ENCODE measurements around the gene TNN. TPM values are rescaled to one million over a fixed set of nuclear protein-coding genes. Genes with fewer than 3 reads are reported as not detected.

The TNN gene
- total RNA-seq, 1 experiment from 2014 or later, result not detected

GRCh38 chr1:175118375-175119367, 51.0 kb downstream of the TNN start:
- ChIA-PET CTCF (no interaction called here), POLR2A (ENCODE audit: unreplicated experiment) (no interaction called here)
- H3K4me3 ChIP-seq (ENCODE audit: low read length), result no peak overlapping the region

DNA sequence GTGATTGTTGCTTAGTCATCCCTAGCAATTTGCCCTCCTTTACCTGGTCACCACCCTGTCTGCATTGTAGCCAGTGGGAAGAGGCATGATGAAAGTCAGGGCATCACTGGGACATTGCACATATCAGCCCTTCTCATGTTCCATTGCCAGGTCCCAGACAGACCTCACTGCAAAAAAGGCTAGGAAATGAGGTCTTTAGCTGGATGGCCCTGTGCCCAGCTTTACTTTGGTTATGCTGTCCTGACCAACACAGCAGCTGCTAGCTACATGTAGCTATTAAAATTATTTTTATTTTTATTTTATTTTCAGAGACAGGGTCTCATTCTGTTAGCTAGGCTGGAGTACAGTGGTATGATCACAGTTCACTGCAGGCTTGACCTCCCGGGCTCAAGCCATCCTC, 52.9 kb downstream of the TNN start:
- no TSS peak for BruUV-seq (replicated peaks)
- DNase-seq (no peak), ATAC-seq (no peak)
- Histone ChIP-seq H3K4me1 (ENCODE audit: insufficient read depth, low read length) (no peaks in the 10 kb centered on the region), H3K9me3 (ENCODE audit: low read length) (no peaks in the 10 kb centered on the region), H3K27ac (ENCODE audit: low read length) (no peak overlapping the region), H3K4me3 (ENCODE audit: low read length) (no peak overlapping the region), H4K20me1 (ENCODE audit: low read length) (no peaks in the 10 kb centered on the region), H3K9me2 (replicated peaks; ENCODE audit: low read length) (no peaks in the 10 kb centered on the region), H3K79me2 (ENCODE audit: low read length) (no peaks in the 10 kb centered on the region), H3K36me3 (ENCODE audit: low read depth, low read length) (no peaks in the 10 kb centered on the region), H3K27me3 (ENCODE audit: low read length) (no peaks in the 10 kb centered on the region), H3F3A (ENCODE audit: low read length, unreplicated experiment) (no peaks in the 10 kb centered on the region), H2AFZ (ENCODE audit: low read length) (no peak overlapping the region), H3K4me2 (ENCODE audit: low read length) (no peak overlapping the region), H3K9ac (ENCODE audit: low read length) (no peak overlapping the region)
- ChIA-PET CTCF (no interaction called here), POLR2A (ENCODE audit: unreplicated experiment) (no interaction called here)
- intact Hi-C loops (cut with micrococcal nuclease), result no loop called here
- TF ChIP-seq CTCF (conservative IDR thresholded peaks at IDR 0.05; ENCODE audit: low read depth, low read length) (no peak), EZH2phosphoT487 (IDR thresholded peaks at IDR 0.05; ENCODE audit: borderline replicate concordance, low read length) (no peak), EZH2 (IDR thresholded peaks at IDR 0.05; ENCODE audit: low read length, unreplicated experiment) (no peak)

More at GRCh38 chr1:175118375-175119367, 51.0 kb downstream of the TNN start:
- BruUV-seq (replicated peaks), result no TSS peak
- intact Hi-C loops (cut with micrococcal nuclease), result no loop called here
- Histone ChIP-seq H3K36me3 (ENCODE audit: low read depth, low read length) (no peaks in the 10 kb centered on the region), H3K79me2 (ENCODE audit: low read length) (no peaks in the 10 kb centered on the region), H3K9ac (ENCODE audit: low read length) (no peak overlapping the region), H3F3A (ENCODE audit: low read length, unreplicated experiment) (no peaks in the 10 kb centered on the region), H3K4me2 (ENCODE audit: low read length) (no peak overlapping the region), H4K20me1 (ENCODE audit: low read length) (no peaks in the 10 kb centered on the region), H3K27me3 (ENCODE audit: low read length) (no peaks in the 10 kb centered on the region), H3K9me2 (replicated peaks; ENCODE audit: low read length) (no peaks in the 10 kb centered on the region), H3K27ac (ENCODE audit: low read length) (no peak overlapping the region), H3K4me1 (ENCODE audit: insufficient read depth, low read length) (no peaks in the 10 kb centered on the region), H3K9me3 (ENCODE audit: low read length) (no peaks in the 10 kb centered on the region), H2AFZ (ENCODE audit: low read length) (no peak overlapping the region)
- ATAC-seq, result no peak
- TF ChIP-seq CTCF (conservative IDR thresholded peaks at IDR 0.05; ENCODE audit: low read depth, low read length), result no peak
- no peak for DNase-seq

DNA sequence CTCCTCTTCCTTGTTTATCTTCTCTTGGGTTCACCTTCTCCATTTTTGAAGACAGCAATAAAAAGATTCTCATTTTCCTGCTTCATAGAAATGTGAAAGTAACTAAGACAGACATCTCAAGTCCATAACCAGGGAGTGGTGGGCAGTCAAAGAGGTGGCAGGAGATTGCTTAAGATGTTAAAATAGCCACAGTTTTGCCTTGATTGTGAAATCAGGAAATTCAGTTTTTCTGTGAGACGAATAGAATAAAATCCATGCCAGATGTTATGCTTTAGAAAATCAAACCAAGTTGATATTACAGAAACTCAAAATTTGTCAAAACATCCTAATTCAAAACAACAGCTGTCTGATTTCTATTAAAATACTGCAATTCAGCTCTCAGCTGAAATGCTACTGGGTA, 57.2 kb downstream of the TNN start:
- TF ChIP-seq EZH2phosphoT487 (IDR thresholded peaks at IDR 0.05; ENCODE audit: borderline replicate concordance, low read length) (no peak), CTCF (conservative IDR thresholded peaks at IDR 0.05; ENCODE audit: low read depth, low read length) (no peak), EZH2 (IDR thresholded peaks at IDR 0.05; ENCODE audit: low read length, unreplicated experiment) (no peak)
- Histone ChIP-seq H2AFZ (ENCODE audit: low read length) (no peak overlapping the region), H3K4me1 (ENCODE audit: insufficient read depth, low read length) (no peaks in the 10 kb centered on the region), H3K9ac (ENCODE audit: low read length) (no peak overlapping the region), H3K27me3 (ENCODE audit: low read length) (no peaks in the 10 kb centered on the region), H3K9me3 (ENCODE audit: low read length) (no peaks in the 10 kb centered on the region), H3K79me2 (ENCODE audit: low read length) (no peaks in the 10 kb centered on the region), H3K4me2 (ENCODE audit: low read length) (no peak overlapping the region), H3K27ac (ENCODE audit: low read length) (no peak overlapping the region), H3K9me2 (replicated peaks; ENCODE audit: low read length) (no peaks in the 10 kb centered on the region), H4K20me1 (ENCODE audit: low read length) (no peaks in the 10 kb centered on the region), H3K4me3 (ENCODE audit: low read length) (no peak overlapping the region), H3K36me3 (ENCODE audit: low read depth, low read length) (no peaks in the 10 kb centered on the region), H3F3A (ENCODE audit: low read length, unreplicated experiment) (no peaks in the 10 kb centered on the region)
- intact Hi-C loops (cut with micrococcal nuclease), result loop anchor here (1.0 kb wide), 1 partner anchor 96 kb away; no protein-coding TSS in a partner anchor
- ATAC-seq (no peak), DNase-seq (no peak)
- ChIA-PET CTCF (interaction anchor here (0.6 to 1.3 kb wide), 8 partner anchors 14 to 265 kb away, joined by 3 to 37 read pairs (median 6); partner anchors contain the start of gene MRPS14), POLR2A (ENCODE audit: unreplicated experiment) (no interaction called here)
- no TSS peak for BruUV-seq (replicated peaks)
